Loucy (cell line): Measurements from ENCODE around the gene SLC23A2.

ENCODE experiments used
- EZH2phosphoT487 ChIP-seq: fragments of 200-600 bp; IDR thresholded peaks from 2 replicates; pipeline ENCODE4 v1.6.1; 2018; ENCODE audit warnings: antibody characterized with exemption, mild to moderate bottlenecking, moderate library complexity, borderline replicate concordance
- TF ChIP-seq, protein P1 (sequence below): fragments of 200-600 bp; sonication (generic); conservative IDR thresholded peaks from 2 replicates; pipeline ENCODE4 v1.5.1; 2014; ENCODE audit warnings: mild to moderate bottlenecking, antibody characterized with exemption, low read length

DNA sequence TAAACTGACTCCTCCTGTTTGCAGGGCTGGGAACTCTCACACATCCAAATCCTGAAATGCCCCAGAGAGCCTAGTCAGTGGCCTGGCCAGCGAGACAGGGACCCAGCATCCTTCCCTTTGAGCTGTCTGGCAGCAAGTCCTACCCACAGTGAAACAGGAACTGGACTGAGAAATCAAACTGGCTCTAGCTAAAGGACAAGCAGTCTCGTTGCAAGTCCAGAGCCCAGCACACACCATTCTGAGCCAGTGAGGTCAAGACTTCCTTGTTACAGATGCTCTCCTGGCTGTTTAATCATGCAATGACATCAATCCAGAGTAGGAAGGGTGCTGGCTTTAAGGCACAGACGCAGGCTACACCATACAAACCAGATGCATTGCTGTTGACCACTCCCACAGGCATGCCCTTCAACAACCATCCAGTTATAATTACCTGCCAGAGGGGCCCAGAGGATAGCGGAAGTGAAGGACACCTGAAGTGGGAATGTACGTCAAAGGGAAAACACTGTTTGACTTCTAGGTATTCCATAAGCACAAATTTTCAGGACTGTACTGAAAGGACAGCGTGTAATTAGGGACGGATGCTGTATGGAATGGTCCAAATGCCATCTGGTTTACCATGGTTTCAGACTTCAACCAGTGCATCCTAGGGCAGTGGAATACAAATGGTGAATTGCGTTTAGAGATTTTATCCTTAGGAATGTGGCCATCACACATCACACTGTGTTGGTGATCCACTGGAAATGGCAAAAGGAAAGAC is 114.4 kb downstream of the SLC23A2 start:
- TF ChIP-seq, protein P1, sequence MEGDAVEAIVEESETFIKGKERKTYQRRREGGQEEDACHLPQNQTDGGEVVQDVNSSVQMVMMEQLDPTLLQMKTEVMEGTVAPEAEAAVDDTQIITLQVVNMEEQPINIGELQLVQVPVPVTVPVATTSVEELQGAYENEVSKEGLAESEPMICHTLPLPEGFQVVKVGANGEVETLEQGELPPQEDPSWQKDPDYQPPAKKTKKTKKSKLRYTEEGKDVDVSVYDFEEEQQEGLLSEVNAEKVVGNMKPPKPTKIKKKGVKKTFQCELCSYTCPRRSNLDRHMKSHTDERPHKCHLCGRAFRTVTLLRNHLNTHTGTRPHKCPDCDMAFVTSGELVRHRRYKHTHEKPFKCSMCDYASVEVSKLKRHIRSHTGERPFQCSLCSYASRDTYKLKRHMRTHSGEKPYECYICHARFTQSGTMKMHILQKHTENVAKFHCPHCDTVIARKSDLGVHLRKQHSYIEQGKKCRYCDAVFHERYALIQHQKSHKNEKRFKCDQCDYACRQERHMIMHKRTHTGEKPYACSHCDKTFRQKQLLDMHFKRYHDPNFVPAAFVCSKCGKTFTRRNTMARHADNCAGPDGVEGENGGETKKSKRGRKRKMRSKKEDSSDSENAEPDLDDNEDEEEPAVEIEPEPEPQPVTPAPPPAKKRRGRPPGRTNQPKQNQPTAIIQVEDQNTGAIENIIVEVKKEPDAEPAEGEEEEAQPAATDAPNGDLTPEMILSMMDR, result no peak
- no peak for TF ChIP-seq EZH2phosphoT487
